Osteocyte (in vitro differentiated cells): Measurements from ENCODE around the gene SCN1B. TPM values are rescaled to one million over a fixed set of nuclear protein-coding genes. Genes with fewer than 3 reads are reported as not detected.
"Not testable (repeated sequence)": the region's sequence is repeated elsewhere in the genome, so short reads cannot be mapped to it uniquely, and the experiment has no call there.

Experiments
- DNase-seq: peaks from one replicate; pipeline ENCODE4 v3.0.0; 2021; ENCODE audit warnings: mixed read lengths; ENCODE audit not compliant: unreplicated experiment; ENCODE audit errors: extremely low spot score
- H3K27ac Mint-ChIP-seq: one replicate; pipeline ENCODE4 v1.8.0; 2021; ENCODE audit warnings: mild to moderate bottlenecking, mixed read lengths; ENCODE audit not compliant: unreplicated experiment
- H3K27me3 Mint-ChIP-seq: one replicate; pipeline ENCODE4 v1.8.0; 2021; ENCODE audit warnings: mixed read lengths; ENCODE audit not compliant: unreplicated experiment
- H3K36me3 Mint-ChIP-seq: one replicate; pipeline ENCODE4 v1.8.0; 2021; ENCODE audit warnings: mixed read lengths; ENCODE audit not compliant: unreplicated experiment
- H3K4me1 Mint-ChIP-seq: one replicate; pipeline ENCODE4 v1.8.0; 2021; ENCODE audit warnings: mixed read lengths; ENCODE audit not compliant: unreplicated experiment
- H3K4me3 Mint-ChIP-seq: one replicate; pipeline ENCODE4 v1.8.0; 2021; ENCODE audit warnings: mild to moderate bottlenecking, moderate library complexity, mixed read lengths; ENCODE audit not compliant: unreplicated experiment
- H3K9me3 Mint-ChIP-seq: one replicate; pipeline ENCODE4 v1.8.0; 2021; ENCODE audit warnings: mixed read lengths; ENCODE audit not compliant: unreplicated experiment
- total RNA-seq: library from RNA; stranded (reverse); gene quantifications from 2 replicates; pipeline ENCODE4 v1.2.1, GENCODE V29; 2021
- TF ChIP-seq, protein P1 (sequence below): fragments of 200-600 bp; sonication (generic); IDR thresholded peaks from 2 replicates; pipeline ENCODE4 v1.5.0; 2021; ENCODE audit warnings: antibody characterized with exemption, mild to moderate bottlenecking, moderate library complexity

SCN1B gene
- total RNA-seq, 1 donor from 2014 or later = 7.3 TPM

DNA sequence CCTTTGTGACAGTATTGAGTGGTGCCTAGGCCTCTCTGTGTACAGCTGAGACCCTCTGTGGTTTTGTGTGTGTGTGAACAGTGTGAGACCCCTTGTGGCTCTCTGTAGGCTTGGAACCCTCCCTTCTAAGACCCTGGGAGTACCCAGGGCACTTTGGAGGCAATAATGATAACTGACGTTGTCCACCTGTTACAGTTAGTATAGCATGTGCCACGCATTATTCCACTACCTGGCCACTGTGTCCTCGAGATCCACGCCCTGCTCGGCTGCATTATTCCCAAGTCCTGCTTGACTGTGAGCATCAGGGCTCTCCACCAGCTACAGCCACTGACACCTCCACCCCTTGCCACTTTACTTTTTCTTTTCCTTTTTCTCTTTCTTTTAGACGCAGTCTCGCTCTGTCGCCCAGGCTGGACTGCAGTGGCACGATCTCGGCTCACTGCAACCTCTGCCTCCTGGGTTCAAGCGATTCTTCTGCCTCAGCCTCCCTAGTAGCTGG is 28.2 kb upstream of the SCN1B start:
- Mint-ChIP-seq H3K9me3 (no peaks in the 10 kb centered on the region), H3K4me1 (peaks cover 61% of the 10 kb centered on the region), H3K36me3 (peaks cover 4% of the 10 kb centered on the region), H3K4me3 (peak overlapping the region; percentile 99), H3K27me3 (no peaks in the 10 kb centered on the region), H3K27ac (peak overlapping the region; percentile 96)
- TF ChIP-seq, protein P1, sequence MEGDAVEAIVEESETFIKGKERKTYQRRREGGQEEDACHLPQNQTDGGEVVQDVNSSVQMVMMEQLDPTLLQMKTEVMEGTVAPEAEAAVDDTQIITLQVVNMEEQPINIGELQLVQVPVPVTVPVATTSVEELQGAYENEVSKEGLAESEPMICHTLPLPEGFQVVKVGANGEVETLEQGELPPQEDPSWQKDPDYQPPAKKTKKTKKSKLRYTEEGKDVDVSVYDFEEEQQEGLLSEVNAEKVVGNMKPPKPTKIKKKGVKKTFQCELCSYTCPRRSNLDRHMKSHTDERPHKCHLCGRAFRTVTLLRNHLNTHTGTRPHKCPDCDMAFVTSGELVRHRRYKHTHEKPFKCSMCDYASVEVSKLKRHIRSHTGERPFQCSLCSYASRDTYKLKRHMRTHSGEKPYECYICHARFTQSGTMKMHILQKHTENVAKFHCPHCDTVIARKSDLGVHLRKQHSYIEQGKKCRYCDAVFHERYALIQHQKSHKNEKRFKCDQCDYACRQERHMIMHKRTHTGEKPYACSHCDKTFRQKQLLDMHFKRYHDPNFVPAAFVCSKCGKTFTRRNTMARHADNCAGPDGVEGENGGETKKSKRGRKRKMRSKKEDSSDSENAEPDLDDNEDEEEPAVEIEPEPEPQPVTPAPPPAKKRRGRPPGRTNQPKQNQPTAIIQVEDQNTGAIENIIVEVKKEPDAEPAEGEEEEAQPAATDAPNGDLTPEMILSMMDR = no peak
- DNase-seq = no peak

DNA sequence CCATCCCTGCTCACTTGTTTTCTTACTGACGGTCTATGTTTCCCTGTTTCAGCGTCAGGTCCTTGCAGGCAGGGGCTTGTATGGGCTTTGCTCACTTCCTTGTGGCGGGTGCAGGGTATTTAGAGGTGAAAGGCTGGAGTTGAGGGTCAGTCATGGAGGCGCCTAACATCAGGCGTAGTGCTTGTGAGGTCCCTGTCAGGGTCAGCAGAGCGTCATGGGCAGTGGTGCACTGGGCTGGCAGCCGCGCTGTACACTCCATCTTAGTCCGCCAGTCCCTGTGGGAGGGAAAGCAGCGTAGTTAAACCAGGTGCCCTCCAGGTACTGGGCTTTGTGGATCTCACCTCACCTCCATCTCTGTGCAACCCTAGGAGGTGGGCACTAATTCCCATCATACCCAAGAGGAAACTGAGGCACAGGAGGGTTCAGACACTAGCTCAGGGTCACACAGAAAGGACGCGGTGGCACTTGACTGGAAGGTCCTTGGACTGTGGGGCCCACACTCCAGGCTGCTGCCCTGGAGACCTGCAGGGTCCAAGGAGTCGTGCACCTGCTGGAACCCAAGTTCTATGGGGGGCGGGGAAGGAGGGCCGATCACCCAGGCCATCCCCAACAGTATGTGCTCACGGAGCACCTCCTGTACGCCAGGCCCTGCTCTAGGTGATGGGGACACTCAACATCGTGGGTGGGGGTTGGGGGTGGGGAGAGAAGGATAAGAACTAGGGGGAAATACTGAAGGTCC is 25.6 kb upstream of the SCN1B start:
- Mint-ChIP-seq H3K27me3 (no peaks in the 10 kb centered on the region), H3K9me3 (no peaks in the 10 kb centered on the region), H3K4me1 (peaks cover 41% of the 10 kb centered on the region), H3K36me3 (peaks cover 4% of the 10 kb centered on the region), H3K4me3 (no peak overlapping the region), H3K27ac (no peak overlapping the region)
- DNase-seq = no peak
- TF ChIP-seq, protein P1 = no peak

DNA sequence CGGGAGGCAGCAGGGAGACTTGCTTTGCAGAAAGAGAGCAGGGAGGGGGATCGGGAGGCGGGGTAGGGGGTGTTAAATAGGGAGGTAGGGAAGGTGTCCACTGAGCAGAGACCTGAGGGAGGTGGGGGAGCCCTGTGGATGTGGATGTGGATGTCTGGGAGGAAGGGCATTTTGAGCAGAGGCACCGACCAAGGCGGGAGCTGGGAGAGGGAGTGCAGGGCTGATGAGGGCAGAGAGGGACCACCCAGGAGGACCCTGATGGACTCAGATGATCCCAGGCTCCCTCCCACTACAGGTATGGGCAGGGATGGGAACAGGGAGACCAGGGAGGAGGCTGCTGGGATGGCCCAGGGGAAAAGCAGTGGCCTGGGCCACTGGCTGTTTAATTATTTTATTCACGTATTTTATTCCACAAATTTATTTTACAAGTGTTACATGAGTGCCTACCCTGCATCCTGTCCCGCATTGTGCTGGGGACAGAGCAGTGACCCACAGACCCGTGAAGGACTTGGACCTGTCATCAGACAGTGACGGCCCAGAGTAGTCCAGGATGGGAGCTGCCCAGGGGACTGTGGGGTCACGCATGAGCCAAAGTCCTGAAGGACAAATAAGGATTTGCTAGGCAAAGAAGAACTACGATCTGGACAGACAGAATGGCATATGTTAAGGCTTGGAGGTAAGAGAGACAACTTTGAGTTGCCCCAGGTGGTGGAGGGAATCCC is 24.9 kb upstream of the SCN1B start:
- Mint-ChIP-seq H3K27me3 (no peaks in the 10 kb centered on the region), H3K27ac (no peak overlapping the region), H3K4me3 (no peak overlapping the region), H3K36me3 (peaks cover 8% of the 10 kb centered on the region), H3K9me3 (no peaks in the 10 kb centered on the region), H3K4me1 (peaks cover 41% of the 10 kb centered on the region)
- TF ChIP-seq, protein P1 = no peak
- no peak for DNase-seq

DNA sequence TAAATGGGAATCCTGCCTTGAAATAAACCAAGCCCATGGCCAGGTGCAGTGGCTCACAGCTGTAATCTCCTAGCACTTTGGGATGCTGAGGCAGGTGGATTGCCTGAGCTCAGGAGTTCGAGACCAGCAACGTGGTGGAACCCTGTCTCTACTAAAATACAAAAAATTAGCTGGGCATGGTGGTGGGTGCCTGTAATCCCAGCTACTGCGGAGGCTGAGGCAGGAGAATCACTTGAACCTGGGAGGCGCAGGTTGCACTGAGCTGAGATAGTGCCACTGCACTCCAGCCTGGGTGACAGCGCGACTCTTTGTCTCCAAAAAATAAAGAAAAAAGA is 24.3 kb upstream of the SCN1B start:
- not testable (repeated sequence) for H3K4me3 Mint-ChIP-seq, H3K27ac Mint-ChIP-seq, H3K27me3 Mint-ChIP-seq, H3K9me3 Mint-ChIP-seq, DNase-seq
- peaks cover 40% of the 10 kb centered on the region for H3K4me1 Mint-ChIP-seq
- peaks cover 11% of the 10 kb centered on the region for H3K36me3 Mint-ChIP-seq

DNA sequence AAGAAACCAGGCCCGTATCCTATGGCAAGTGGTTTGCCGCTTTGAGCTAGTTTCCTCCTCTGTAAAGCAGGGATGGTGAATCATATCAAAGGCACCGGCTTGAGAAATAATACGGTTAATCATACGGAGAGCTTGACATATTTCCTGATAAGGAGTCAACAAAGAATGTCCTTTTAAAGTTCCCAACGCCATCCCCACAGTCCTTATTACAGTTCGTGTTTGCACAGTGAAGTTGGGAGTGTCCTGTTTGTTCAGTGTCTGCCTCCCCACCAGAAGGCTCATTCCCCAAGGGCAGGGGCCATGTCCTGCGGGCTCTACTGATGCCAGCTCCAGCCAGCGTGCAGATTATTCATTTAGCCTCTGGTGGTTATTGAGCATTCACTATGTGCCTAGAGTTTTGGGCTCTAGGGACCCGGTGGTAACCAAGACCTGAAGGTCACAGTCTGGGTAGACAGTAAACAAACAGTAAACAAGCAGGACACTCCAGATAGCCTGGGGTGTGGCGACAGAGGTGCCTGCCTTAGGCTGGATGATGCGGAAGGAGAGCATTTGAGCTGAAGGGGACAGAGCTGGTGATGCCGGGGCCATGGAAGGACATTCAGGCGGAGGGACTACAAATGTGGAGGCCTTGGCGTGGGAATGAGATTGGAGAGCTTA is 23.8 kb upstream of the SCN1B start:
- H3K9me3 Mint-ChIP-seq = no peaks in the 10 kb centered on the region
- H3K27me3 Mint-ChIP-seq = no peaks in the 10 kb centered on the region
- DNase-seq = no peak
- peaks cover 11% of the 10 kb centered on the region for H3K36me3 Mint-ChIP-seq
- H3K27ac Mint-ChIP-seq = no peak overlapping the region
- H3K4me1 Mint-ChIP-seq = peaks cover 35% of the 10 kb centered on the region
- TF ChIP-seq, protein P1 = no peak
- H3K4me3 Mint-ChIP-seq = no peak overlapping the region
